ENCODE results near the gene RUFY1. TPM values are rescaled to one million over a fixed set of nuclear protein-coding genes. Genes with fewer than 3 reads are reported as not detected.
"Not testable (repeated sequence)": the region's sequence is repeated elsewhere in the genome, so short reads cannot be mapped to it uniquely, and the experiment has no call there.

Gene RUFY1
- total RNA-seq, 2 experiments from 2014 or later, result 19.5 to 21.8 TPM

DNA sequence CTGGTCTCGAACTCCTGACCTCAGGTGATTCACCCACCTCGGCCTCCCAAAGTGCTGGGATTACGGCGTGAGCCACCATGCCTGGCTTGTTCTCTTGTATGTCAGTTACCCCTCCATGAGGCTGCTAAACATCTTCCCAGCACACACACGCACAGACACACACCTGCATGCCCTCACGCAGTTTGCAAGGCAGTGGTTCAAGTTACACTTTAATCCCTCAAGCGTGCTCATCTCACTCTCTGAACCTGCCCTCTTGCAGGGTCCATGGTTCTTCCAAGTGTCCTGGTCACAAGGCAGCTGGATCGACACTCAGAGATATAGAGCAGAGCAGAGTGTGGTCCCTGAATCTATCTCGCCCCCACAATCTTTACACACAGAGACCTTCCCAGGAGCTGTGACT is 34.1 kb upstream of the RUFY1 start:
- no peak overlapping the region for H3K4me3 ChIP-seq (ENCODE audit: low read length)
- H3K4me1 ChIP-seq (ENCODE audit: insufficient read depth, low read length), result no peaks in the 10 kb centered on the region
- Mint-ChIP-seq H3K27ac (no peak overlapping the region), H3K4me1 (ENCODE audit: low read depth) (no peaks in the 10 kb centered on the region), H3K27me3 (peaks cover 11% of the 10 kb centered on the region), H3K9me3 (no peaks in the 10 kb centered on the region), H3K4me3 (no peak overlapping the region), H3K36me3 (ENCODE audit: low read depth) (no peaks in the 10 kb centered on the region)
- ChIA-PET POLR2A (no interaction called here), CTCF (no interaction called here)
- H3K36me3 ChIP-seq (ENCODE audit: insufficient read depth, low read length), result no peaks in the 10 kb centered on the region
- peaks cover 0 to 6% of the 10 kb centered on the region in 2 experiments for H3K9me3 ChIP-seq (ENCODE audit: control insufficient read depth in 1 of 2, insufficient read depth in 1 of 2, low read length in 2 of 2)
- ATAC-seq (ENCODE audit: poor library complexity) (no peak), DNase-seq (no peak)
- H3K27me3 ChIP-seq (ENCODE audit: control insufficient read depth in 1 of 2, insufficient read depth in 2 of 2, low read length in 2 of 2), result no peaks in the 10 kb centered on the region
- intact Hi-C loops (cut with DNase I, micrococcal nuclease), result loop anchor here in 1 of 2 experiments (10.0 kb wide), 1 partner anchor 1561 kb away; no protein-coding TSS in a partner anchor
- H3K27ac ChIP-seq (ENCODE audit: low read depth in 1 of 2, low read length in 2 of 2), result no peak overlapping the region
- TF ChIP-seq, protein P1, sequence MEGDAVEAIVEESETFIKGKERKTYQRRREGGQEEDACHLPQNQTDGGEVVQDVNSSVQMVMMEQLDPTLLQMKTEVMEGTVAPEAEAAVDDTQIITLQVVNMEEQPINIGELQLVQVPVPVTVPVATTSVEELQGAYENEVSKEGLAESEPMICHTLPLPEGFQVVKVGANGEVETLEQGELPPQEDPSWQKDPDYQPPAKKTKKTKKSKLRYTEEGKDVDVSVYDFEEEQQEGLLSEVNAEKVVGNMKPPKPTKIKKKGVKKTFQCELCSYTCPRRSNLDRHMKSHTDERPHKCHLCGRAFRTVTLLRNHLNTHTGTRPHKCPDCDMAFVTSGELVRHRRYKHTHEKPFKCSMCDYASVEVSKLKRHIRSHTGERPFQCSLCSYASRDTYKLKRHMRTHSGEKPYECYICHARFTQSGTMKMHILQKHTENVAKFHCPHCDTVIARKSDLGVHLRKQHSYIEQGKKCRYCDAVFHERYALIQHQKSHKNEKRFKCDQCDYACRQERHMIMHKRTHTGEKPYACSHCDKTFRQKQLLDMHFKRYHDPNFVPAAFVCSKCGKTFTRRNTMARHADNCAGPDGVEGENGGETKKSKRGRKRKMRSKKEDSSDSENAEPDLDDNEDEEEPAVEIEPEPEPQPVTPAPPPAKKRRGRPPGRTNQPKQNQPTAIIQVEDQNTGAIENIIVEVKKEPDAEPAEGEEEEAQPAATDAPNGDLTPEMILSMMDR (IDR thresholded peaks at IDR 0.05), result no peak

DNA sequence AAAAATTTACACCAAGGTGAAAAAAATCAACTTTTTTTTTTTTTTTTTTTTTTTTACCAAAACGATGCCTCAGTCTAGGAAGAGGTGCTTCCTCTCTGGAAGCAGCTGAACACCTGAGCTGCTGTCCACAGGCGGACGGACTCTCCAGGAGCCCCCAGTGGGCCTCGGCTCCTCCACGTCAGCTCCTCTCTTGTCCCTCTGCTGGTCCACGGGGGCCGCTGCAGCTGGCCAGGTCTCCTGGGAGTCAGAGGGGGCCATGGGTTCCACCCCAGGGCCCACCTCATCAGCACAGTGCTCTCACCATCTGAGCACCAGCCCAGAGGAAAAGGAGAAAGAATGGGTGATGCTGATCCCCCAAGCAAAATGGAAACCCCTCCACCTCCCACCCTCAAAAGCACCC is 32.6 kb upstream of the RUFY1 start:
- H3K9me3 ChIP-seq (ENCODE audit: control insufficient read depth in 1 of 2, insufficient read depth in 1 of 2, low read length in 2 of 2); H3K4me3 ChIP-seq (ENCODE audit: low read length); H3K9me3 Mint-ChIP-seq; H3K36me3 Mint-ChIP-seq (ENCODE audit: low read depth); H3K27ac Mint-ChIP-seq; H3K4me1 ChIP-seq (ENCODE audit: insufficient read depth, low read length); H3K36me3 ChIP-seq (ENCODE audit: insufficient read depth, low read length); H3K27me3 Mint-ChIP-seq; CTCF ChIA-PET; H3K4me3 Mint-ChIP-seq; H3K4me1 Mint-ChIP-seq (ENCODE audit: low read depth); H3K27me3 ChIP-seq (ENCODE audit: control insufficient read depth in 1 of 2, insufficient read depth in 2 of 2, low read length in 2 of 2); H3K27ac ChIP-seq (ENCODE audit: low read depth in 1 of 2, low read length in 2 of 2); ATAC-seq (ENCODE audit: poor library complexity); POLR2A ChIA-PET; DNase-seq: not testable (repeated sequence)
- intact Hi-C loops (cut with DNase I, micrococcal nuclease), result loop anchor here in 1 of 2 experiments (10.0 kb wide), 1 partner anchor 1563 kb away; no protein-coding TSS in a partner anchor

DNA sequence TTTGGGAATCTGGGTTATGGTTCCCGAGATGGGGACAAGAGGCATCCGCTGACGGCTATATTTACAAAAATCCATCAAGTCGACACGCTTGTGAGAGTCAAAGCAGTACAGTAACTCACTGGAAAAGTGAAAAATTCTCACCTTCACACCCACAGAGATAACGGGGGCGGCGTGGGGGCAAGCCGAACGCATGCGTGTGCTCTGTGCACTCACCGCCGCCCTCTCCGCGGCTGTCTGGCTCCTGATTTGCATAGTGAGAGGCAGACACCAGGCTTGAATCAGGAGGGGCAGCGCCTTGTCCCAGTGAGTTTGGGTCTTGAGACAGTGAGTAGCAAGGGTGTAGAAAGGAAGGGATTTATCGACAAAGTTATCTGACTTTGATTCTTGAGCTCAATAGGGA is 32.0 kb upstream of the RUFY1 start:
- H3K9me3 ChIP-seq (ENCODE audit: control insufficient read depth in 1 of 2, insufficient read depth in 1 of 2, low read length in 2 of 2); H3K36me3 ChIP-seq (ENCODE audit: insufficient read depth, low read length); CTCF ChIA-PET; DNase-seq; H3K4me3 ChIP-seq (ENCODE audit: low read length); H3K27me3 Mint-ChIP-seq; H3K4me1 ChIP-seq (ENCODE audit: insufficient read depth, low read length); H3K27me3 ChIP-seq (ENCODE audit: control insufficient read depth in 1 of 2, insufficient read depth in 2 of 2, low read length in 2 of 2); POLR2A ChIA-PET; H3K27ac Mint-ChIP-seq; H3K27ac ChIP-seq (ENCODE audit: low read depth in 1 of 2, low read length in 2 of 2); H3K4me3 Mint-ChIP-seq; H3K36me3 Mint-ChIP-seq (ENCODE audit: low read depth); H3K4me1 Mint-ChIP-seq (ENCODE audit: low read depth); ATAC-seq (ENCODE audit: poor library complexity); H3K9me3 Mint-ChIP-seq: not testable (repeated sequence)
- intact Hi-C loops (cut with DNase I, micrococcal nuclease), result loop anchor here in 1 of 2 experiments (10.0 kb wide), 1 partner anchor 1564 kb away; no protein-coding TSS in a partner anchor

DNA sequence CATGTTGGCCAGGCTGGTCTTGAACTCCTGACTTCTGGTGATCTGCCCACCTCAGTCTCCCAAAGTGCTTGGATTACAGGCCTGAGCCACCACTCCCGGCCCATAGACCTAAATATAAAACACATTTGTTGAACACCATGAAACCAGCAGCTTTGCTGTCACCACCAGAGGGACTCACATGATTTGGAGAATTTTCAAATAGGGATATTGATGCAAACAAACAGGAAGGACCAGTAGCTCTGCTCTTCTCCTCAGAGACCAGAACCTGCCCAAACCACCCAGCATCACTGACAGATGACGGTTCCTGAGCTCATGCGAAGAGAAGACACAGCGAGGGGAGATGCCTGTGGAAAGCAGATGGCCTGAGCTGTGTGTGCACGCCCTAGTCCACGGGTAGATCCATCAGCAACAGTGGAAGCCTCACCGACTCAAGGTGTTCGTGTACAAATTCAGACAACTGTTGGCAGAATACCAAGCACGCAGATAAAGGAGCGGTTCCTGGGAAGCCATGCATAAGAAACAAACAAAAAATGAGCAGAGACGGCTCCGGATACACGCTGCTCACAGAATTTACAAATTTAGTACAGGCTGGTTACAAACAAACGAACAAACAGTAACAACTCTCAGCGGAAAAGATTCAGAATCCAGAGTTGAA is 30.8 kb upstream of the RUFY1 start:
- intact Hi-C loops (cut with DNase I, micrococcal nuclease), result loop anchor here in 1 of 2 experiments (10.0 kb wide), 1 partner anchor 1565 kb away; no protein-coding TSS in a partner anchor
- ATAC-seq (ENCODE audit: poor library complexity); POLR2A ChIA-PET; H3K36me3 Mint-ChIP-seq (ENCODE audit: low read depth); H3K27me3 ChIP-seq (ENCODE audit: control insufficient read depth in 1 of 2, insufficient read depth in 2 of 2, low read length in 2 of 2); DNase-seq; CTCF ChIA-PET; H3K9me3 Mint-ChIP-seq; H3K27ac ChIP-seq (ENCODE audit: low read depth in 1 of 2, low read length in 2 of 2); H3K4me1 ChIP-seq (ENCODE audit: insufficient read depth, low read length); H3K27ac Mint-ChIP-seq; H3K4me3 ChIP-seq (ENCODE audit: low read length); H3K4me3 Mint-ChIP-seq; H3K36me3 ChIP-seq (ENCODE audit: insufficient read depth, low read length); H3K9me3 ChIP-seq (ENCODE audit: control insufficient read depth in 1 of 2, insufficient read depth in 1 of 2, low read length in 2 of 2); H3K4me1 Mint-ChIP-seq (ENCODE audit: low read depth); H3K27me3 Mint-ChIP-seq: not testable (repeated sequence)

DNA sequence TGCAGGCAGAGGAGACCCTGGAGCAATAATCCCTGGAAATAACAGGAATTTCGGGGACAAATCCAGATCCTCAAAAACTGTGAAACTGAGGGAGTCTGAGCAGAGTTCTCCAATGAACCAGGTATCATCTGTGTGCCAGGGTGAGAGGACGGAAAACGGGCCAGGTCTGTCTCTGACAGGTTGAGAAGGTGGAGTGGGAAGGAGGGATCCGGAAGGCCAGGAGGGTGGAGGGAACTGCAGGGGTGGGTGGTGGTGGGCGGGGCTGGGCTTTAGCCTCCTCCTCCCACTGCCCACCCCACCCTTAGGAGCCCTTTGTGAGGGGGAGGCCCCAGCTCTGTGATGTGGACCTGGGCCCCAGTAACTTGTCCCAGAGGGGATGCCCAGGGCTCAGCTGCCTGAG is 28.2 kb upstream of the RUFY1 start:
- H3K4me1 ChIP-seq (ENCODE audit: insufficient read depth, low read length); H3K4me1 Mint-ChIP-seq (ENCODE audit: low read depth); H3K4me3 ChIP-seq (ENCODE audit: low read length); H3K4me3 Mint-ChIP-seq; DNase-seq; H3K9me3 ChIP-seq (ENCODE audit: control insufficient read depth in 1 of 2, insufficient read depth in 1 of 2, low read length in 2 of 2); ATAC-seq (ENCODE audit: poor library complexity); H3K36me3 Mint-ChIP-seq (ENCODE audit: low read depth); H3K36me3 ChIP-seq (ENCODE audit: insufficient read depth, low read length); H3K27ac ChIP-seq (ENCODE audit: low read depth in 1 of 2, low read length in 2 of 2); intact Hi-C loops (cut with DNase I, micrococcal nuclease); H3K9me3 Mint-ChIP-seq; H3K27me3 Mint-ChIP-seq; POLR2A ChIA-PET; H3K27ac Mint-ChIP-seq; H3K27me3 ChIP-seq (ENCODE audit: control insufficient read depth in 1 of 2, insufficient read depth in 2 of 2, low read length in 2 of 2); CTCF ChIA-PET: not testable (repeated sequence)

Measured in CD4-positive, alpha-beta T cell (primary cell).